Epithelial cell of proximal tubule (primary cell): ENCODE measurements around the gene ARAP3. TPM values are rescaled to one million over a fixed set of nuclear protein-coding genes. Genes with fewer than 3 reads are reported as not detected.

Experiments used
- DNase-seq: peaks from one replicate; pipeline ENCODE4 v3.0.0-alpha.2; 2011; ENCODE audit warnings: low read depth
- H3K4me3 ChIP-seq: 2 replicates; pipeline ENCODE4 v1.5.1; 2011; ENCODE audit warnings: low read depth, mild to moderate bottlenecking, low read length
- total RNA-seq: library from RNA; depleted of rRNA; stranded (reverse); fragments of >200 nt; gene quantifications from 2 replicates; pipeline ENCODE4 v1.2.3, GENCODE V29; 2015
- TF ChIP-seq, protein P1 (sequence below): conservative IDR thresholded peaks from 2 replicates; pipeline ENCODE4 v1.5.1; 2012; ENCODE audit warnings: low read depth, mild to moderate bottlenecking, low read length

The ARAP3 gene
- total RNA-seq, 1 donor from 2014 or later: 11.3 TPM

DNA sequence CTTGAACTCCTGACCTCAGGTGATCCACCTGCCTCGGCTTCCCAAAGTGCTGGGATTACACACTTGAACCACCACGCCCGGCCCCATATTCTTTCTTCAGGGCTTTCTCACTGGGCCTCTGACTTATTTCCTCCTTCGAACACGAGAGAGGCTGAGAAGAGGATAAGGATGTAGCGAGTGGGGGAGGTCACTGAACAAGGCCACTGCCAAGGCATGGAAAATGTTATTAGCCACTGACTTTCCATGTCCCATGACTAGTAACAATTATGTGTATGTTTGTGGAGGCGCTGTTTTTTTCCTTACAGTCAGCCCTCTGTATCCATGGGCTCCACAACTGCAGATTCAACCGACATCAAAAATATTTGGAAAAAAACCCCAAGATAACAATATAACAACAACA, 18.5 kb downstream of the ARAP3 start:
- TF ChIP-seq, protein P1, sequence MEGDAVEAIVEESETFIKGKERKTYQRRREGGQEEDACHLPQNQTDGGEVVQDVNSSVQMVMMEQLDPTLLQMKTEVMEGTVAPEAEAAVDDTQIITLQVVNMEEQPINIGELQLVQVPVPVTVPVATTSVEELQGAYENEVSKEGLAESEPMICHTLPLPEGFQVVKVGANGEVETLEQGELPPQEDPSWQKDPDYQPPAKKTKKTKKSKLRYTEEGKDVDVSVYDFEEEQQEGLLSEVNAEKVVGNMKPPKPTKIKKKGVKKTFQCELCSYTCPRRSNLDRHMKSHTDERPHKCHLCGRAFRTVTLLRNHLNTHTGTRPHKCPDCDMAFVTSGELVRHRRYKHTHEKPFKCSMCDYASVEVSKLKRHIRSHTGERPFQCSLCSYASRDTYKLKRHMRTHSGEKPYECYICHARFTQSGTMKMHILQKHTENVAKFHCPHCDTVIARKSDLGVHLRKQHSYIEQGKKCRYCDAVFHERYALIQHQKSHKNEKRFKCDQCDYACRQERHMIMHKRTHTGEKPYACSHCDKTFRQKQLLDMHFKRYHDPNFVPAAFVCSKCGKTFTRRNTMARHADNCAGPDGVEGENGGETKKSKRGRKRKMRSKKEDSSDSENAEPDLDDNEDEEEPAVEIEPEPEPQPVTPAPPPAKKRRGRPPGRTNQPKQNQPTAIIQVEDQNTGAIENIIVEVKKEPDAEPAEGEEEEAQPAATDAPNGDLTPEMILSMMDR: no peak
- no peak overlapping the region for H3K4me3 ChIP-seq
- DNase-seq: no peak

GRCh38 chr5:141662028-141662427, 20.0 kb downstream of the ARAP3 start:
- DNase-seq: no peak
- no peak overlapping the region for H3K4me3 ChIP-seq
- TF ChIP-seq, protein P1: no peak

DNA sequence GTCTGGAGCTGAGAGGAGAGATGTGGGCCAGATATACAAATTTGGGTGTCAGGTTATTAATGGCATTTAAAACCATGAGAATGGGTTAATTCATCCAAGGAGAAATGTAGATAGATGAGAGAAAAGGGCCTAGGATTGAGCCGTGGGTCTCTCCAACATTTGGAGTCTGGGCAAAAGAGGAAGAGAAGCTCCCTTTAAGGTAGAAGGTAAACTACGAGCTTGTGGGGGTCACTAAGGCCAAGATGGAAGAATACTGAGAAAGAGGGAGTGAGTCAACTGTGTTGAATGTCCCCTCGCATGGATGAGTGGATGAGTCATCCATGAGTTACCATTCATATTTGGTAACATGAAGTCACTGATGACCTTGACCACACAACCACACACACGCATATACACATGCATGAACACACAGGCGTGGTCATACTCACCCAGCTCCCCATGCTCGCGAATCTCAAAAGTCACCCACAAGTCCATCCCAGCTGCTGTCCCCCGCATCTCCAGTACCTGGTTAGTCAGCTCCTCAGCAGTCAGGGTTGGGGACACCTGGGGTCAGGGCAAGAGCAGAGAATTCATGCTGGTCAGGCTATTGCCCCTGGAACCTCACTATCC, 24.0 kb downstream of the ARAP3 start:
- TF ChIP-seq, protein P1: no peak
- DNase-seq: peak; percentile 67
- no peak overlapping the region for H3K4me3 ChIP-seq

GRCh38 chr5:141657404-141657803, 24.6 kb downstream of the ARAP3 start:
- DNase-seq: no peak
- no peak overlapping the region for H3K4me3 ChIP-seq
- TF ChIP-seq, protein P1: no peak

DNA sequence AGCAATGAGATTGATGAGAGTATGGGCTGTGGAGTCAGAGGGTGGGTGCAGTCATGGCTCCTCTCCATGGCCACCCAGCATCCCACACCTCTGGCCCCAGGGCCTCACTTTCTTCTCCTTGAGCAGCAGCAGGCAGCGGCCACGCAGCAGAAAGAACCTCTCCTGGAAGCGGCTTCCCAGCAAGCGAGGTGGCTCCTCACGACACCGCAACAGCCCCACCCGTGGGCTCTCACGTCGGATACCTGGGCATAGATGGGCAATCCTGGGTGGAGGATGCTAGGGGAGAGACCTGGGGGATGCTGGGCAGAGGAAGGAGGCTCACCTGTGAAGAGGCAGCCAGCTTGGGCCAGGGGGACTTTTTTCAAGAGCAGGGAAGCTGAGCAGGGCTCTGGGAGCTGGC, 25.6 kb downstream of the ARAP3 start:
- H3K4me3 ChIP-seq: no peak overlapping the region
- DNase-seq: no peak
- TF ChIP-seq, protein P1: no peak

GRCh38 chr5:141655020-141655419, 27.0 kb downstream of the ARAP3 start:
- no peak overlapping the region for H3K4me3 ChIP-seq
- no peak for DNase-seq
- TF ChIP-seq, protein P1: no peak

DNA sequence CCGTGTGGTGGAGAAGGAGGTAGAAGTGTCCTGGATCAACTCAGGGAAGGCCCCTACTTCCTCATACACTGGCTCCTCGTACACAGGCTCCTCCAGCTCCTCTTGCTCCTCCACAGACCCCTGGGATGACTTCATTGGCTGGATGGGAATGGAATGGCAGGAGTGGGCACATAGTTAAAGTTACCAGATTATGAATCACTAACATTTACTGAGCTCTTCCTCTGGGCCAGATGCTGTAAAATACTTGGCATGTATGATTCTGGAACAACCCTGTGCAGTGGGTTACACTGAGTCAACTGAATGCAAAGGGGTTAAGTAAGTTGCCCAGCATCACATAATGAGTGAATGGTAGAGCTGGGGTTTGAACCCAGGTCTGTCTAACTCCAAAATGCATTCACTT, 27.7 kb downstream of the ARAP3 start:
- H3K4me3 ChIP-seq: no peak overlapping the region
- peak; percentile 29 for DNase-seq
- TF ChIP-seq, protein P1: no peak
